SKM-1 (cell line): ENCODE measurements around the gene PTPRA.
"Not testable (repeated sequence)": the region's sequence is repeated elsewhere in the genome, so short reads cannot be mapped to it uniquely, and the experiment has no call there.

Experiments
- DNase-seq: peaks from one replicate; lab custom pipeline; 2025; ENCODE audit not compliant: unreplicated experiment; lab: John Stamatoyannopoulos, UW

Gene PTPRA

DNA sequence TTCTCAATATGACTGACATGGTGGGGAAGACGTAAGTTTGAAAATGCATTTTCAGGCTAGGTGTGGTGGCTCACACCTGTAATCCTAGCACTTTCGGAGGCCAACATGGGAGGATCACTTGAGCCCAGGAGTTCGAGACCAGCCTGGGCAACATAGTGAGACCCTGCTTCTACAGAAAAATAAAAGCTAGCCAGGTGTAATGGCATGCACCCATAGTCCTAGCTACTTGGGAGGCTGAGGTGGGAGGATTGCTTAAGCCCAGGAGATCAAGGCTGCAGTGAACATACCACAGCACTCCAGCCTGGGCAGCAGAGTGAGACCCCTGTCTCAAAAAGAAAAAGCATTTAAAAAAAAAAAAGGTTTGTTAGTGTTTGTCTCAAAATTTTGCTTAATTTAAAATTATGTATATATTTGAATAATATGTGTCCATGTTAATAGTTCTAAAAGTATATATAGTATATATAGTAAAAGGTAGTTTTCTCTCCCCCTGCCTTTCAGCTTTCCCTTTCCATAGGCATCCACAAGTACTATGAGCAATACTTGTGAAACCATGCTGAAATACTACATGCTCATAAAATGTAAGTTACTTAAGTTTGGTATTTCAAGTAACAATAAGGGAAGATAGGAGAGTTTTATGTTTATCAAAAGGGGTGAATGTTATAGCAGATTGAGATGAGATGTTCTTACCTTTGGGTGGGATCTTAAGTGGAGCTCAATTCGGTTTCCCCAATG lies 15.1 kb downstream of the PTPRA start:
- no peak for DNase-seq

GRCh38 chr20:2889209-2889608 lies 15.9 kb downstream of the PTPRA start:
- DNase-seq, result no peak

DNA sequence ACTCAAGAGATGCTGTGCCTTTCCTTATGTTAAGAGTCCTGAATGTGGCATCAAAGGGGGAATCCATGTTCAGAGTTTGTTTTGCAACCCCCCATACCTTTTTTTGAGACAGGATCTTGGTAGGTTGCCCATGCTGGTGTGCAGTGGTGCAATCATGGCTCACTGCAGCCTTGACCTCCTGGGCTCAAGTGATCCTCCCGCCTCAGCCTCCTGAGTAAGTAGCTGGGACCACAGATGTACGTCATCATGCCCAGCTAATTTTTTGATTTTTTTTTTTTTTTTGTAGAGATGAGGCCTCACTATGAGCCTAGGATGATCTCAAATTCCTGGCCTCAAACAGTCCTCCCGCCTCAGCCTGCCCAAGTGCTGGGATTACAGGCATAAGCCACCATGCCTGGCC lies 16.5 kb downstream of the PTPRA start:
- no peak for DNase-seq

DNA sequence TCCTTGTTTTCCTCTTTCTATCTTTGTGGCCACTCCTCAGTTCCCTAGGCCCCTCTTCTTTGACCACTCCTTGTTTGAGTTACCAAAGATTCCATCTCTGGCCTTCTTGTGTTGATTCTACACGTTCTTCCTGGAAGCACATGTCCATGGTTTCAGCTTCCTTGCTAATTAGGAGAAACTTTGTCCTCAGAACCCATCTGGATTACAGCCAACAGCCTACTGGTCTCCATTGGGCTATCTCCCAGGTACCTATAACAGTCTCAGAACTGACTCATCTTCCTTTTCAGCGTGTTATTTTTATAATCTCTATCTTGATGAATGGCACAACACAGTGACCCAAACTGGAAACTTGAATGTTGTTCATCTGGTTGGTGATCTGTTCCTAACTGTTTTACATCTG lies 17.5 kb downstream of the PTPRA start:
- no peak for DNase-seq

- DNase-seq, result no peak
Observed at GRCh38 chr20:2891343-2891742, 18.1 kb downstream of the PTPRA start.

DNA sequence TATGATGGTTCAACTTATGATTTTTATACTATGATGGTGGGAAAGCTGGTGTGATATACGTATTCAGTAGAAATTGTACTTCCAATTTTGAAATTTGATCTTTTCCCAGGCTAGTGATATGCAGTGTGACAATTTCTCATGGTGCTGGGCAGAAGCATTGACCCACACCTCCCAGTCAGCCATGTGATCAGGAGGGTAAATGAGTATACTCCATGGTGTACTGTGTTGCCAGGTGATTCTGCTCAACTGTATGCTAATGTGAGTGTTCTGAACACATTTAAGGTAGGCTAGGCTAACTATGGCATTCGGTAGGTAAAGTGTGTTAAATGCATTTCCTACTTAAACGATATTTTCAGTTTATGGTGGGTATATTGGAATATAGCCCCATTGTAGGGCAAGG lies 19.1 kb downstream of the PTPRA start:
- no peak for DNase-seq

- DNase-seq, result no peak
Observed at GRCh38 chr20:2894221-2894620, 20.9 kb downstream of the PTPRA start.

DNA sequence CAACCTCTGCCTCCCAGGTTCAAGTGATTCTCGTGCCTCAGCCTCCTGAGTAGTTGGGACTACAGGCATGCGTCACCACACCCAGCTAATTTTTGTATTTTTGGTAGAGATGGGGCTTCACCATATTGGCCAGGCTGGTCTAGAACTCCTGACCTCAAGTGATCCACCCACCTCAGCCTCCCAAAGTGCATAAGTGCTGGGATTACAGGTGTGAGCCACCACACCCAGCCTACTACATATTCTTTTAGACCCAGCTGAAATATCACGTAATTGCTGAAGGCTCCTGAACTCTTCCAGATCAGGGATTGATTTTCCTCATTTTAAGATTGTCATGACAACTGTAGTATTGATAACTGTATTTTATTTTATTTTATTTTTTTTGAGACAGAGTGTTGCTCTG lies 21.9 kb downstream of the PTPRA start:
- not testable (repeated sequence) for DNase-seq

DNA sequence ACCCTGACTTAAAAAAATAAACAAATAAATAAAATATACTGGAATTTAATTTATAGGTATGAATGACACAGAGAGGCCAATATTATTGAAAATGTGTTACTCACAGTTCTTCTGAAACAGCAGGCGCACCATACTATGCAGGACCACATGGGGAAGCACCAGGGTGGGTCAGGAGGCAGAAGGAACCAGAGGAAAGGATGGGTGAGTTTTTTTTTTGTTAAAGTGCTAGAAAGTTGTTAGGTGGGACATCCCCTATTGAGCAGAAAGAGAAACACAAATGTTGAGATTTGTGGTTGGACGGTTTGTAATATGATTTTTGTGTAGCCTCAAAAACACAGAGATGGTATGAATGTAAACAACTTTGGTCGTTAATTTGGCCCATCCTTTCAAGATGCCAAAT lies 26.0 kb downstream of the PTPRA start:
- DNase-seq, result no peak

DNA sequence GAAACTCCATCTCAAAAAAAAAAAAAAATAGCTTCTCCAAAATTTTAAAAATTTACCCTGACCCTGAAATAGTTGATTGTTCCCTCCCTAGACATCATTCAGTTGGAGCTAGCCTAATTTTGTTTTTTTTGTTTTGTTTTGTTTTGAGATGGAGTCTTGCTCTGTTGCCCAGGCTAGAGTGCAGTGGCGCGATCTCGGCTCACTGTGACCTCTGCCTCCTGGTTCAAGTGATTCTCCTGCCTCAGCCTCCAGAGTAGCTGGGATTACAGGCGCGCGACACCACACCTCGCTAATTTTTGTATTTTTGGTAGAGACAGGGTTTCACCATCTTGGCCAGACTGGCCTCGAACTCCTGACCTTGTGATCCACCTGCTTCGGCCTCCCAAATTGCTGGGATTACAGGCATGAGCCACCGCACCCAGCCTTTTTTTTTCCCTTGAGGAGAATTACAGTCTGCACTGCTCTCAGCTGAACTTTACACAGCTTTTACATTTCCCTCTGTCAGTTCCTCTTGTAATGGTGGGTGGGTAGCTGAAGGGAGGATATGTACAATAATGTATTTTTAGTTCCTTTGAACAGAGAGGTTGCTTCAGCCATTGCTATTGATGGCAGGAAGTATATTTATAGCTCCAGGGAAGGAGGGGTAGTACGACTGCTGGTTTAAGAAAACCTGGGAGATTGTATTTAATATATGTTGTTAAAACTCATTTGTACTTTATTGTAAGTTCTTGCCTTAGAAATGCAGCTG lies 27.7 kb downstream of the PTPRA start:
- DNase-seq, result peak; percentile 47

DNA sequence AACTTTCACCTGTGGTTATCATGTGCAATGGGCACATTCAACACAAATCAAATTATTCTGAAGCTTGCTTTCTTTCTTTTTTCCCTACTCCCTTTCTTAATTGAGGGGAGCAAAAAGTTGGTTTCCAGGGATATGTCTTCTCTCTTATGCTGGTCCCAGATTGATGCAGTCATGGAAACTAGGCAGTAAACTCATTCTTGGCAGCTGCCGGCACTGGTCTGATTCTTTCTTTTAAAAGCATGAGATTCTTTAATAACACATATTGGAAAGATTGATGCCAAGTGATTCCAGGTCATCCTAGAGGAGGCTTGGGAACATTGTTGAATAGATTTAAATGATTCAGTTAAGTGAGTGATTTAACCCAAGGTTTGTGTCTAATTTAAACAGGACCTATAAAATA lies 29.0 kb downstream of the PTPRA start:
- DNase-seq, result no peak

DNA sequence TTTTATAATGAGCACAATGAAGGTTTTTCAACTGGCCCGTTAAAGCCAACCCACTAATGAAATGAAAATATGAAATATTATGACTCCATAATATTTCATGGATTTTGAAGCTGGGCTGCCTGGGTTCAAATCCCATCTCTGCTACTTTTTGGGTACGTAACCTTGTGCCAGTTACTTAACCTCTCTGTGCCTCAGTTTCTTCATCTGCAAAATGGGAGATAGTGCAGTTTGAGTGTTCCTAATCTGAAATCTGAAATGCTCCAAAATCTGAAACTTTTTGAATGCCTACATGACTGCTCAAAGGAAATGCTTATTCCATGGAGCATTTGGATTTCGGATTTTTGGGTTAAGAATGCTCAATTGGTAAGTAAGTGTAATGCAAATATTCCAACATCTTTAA lies 29.5 kb downstream of the PTPRA start:
- DNase-seq, result no peak

DNA sequence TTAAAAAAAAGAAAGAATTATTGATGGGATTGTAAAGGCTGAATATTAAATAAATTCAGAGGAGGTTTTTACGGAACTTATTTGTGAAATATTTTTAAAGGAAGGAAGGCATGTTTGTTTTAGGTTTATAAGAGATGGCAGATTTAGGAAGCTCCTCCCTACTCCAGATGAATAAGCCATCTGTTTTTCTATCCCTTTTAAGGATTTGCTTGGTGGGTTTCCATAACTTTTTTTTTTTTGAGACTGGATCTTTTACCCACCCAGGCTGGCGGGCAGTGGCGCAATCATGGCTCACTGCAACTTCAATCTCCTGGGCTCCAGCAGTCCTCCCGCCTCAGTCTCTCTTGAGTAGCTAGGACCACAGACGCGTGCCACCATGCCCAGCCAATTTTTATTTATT lies 30.4 kb downstream of the PTPRA start:
- DNase-seq, result no peak

DNA sequence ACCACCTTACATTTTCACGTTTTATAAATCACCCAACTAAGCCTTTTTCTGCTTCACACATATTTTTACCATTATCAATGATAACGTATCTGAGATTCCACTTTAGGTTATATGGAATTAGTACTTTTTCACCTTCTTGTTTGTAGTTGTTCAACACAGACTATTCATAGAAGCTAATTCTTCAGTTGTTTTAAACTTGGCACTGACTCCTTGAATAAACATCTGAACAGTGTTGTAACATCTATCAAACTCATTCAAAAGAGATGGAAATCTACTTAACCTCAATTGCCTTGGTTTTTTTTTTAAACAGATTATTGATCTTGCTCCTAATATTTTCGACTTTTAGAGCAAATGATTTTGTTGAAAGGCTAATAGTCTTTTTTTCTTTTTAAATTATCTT lies 34.2 kb downstream of the PTPRA start:
- no peak for DNase-seq

- no peak for DNase-seq
Observed at GRCh38 chr20:2909953-2910352, 36.7 kb downstream of the PTPRA start.

DNA sequence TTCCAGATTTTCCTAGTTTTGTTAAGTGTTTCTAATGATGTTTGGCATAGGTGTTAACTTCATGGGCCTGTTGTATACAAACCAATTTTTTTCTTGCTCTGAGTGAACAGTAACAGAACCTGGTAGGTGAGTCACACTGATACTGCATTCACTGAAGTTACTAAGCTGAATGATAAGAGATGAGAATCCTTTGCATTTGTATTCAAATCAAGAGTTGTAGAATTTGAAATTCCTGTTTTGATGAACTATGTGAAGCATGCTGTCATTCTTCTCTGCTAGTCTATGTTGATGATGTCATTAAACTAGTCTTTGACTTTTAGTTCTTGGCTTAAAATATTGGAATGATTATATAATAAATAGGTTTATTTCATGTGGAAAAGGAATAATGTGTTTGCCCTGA lies 37.9 kb downstream of the PTPRA start:
- no peak for DNase-seq

DNA sequence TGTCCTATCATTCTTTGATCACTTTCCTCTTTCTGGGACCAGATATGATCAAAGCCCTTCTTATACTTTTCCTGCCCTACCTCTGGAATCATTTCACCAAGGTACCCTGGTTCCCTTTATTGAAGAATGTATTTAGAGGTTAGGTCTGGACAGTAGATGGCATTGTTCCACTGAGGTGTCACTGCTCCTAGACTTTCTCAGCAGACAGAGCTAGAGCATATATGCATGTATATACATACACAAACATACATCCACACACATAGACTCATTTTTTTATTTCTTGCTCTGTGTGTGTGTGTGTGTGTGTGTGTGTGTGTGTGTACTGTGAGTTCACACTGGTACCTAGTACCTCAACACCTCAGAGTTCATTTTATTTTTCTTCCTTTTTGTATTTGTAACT lies 40.9 kb downstream of the PTPRA start:
- no peak for DNase-seq

DNA sequence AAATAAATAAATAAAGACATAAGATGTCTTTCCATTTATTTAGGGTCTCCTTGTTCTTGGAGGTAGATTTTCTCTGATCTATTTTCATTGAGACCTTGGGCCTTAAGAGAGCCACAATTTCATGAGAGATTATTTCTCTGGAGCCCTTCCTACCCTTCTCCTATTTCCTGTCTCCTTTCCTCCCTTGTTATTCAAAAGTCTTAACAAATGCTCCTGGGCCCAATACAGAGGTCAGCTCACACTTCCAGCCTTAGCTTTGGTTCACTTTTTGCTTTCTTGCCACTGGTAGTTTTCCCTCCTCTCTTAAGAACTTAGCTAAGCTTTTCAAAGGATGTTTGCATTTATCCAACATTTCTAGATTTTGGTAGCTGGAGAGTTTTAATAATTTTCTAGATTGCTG lies 44.0 kb downstream of the PTPRA start:
- DNase-seq, result no peak

DNA sequence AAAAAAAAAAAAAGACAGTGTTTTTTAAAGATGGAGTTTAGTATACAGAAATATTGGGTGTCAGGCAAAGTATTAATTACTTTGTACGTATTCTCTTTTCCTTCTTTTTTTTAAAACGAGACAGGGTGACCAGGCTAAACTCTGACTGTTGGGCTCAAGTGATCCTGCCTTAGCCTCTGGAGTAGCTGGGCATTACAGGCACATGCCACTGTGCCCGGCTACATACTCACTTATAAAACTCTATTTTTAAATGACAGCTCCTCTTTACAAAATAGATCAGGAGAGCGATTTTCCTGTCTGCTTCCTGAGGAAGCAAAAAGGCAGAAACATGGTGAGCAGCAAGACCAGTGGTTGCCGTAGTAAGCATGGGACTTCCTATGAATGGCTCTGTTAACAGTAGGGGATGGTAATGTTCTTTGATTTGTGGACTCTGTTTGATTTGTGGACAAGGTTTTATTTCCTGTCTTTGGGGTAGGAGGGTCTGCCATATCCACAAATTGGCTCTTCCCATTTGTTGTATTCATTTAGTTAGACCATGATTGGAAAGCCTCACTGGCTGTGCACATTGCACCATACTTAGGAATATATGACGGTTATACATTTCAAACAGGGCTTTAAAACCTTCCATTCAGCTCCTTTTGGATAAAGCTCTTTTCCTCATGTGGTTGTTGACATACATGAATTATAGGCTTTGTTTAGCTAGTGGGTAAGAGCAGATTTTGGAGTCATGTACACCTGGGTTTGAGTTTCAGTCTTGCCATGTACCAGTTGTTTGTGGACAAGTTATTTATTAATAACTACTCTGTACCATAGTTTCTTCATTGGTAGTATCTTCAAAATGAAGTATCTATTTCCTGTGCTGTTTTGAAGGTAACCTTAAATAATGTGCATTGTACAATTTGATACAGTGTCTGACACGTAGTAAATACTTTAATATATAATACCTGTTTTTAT lies 45.1 kb downstream of the PTPRA start:
- no peak for DNase-seq

DNA sequence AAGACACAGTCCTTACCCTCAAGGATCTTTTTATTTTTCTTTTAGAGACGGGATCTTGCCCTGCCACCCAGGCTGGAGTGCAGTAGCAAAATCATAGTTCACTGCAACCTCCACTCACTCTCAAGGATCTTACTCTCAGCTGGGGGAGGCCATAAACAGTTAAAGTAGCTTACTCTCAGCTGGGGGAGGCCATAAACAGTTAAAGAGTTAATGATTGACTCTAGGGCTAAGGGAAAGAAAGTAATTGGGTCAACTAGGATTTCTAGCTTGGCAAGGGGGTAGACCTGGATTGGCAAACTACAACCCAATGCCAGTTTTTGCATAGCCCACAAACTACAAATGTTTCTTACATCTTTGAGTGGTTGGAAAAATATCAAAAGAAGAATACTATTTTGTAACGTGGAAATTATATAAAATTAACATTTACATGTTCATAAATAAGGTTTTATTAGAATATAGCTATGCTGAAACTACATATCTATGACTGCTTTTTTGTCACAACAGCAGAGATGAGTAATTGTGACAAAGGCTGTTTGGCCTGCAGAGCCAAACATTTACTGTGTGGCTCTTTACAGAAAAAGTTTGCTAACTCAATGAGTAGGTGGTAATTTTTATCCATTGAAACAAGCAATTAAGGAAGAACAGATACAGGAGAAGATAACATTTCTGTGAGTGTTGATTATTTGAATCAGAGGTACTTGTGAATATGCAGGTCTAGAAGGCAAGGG lies 46.4 kb downstream of the PTPRA start:
- no peak for DNase-seq

DNA sequence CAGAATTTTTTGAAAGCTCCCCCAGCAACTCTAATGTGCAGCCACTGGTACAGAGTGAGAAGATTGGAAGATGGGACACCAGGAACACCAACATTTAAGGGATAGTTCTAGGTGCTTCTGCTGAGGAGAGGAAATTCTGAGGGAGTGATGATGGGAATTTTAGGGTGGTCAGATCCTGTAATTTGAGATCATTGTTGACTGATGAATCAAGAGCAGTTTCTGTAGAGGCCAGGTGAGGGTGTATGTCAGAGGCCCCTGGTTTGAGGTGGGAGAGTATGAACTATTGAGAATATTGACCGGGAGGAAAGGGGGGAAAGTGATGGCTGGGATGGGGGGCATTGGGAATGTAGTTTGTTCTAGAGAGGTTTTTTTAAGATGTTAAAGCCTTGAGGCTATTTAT lies 47.2 kb downstream of the PTPRA start:
- DNase-seq, result no peak
